Neuronal stem cell (in vitro differentiated cells): ENCODE data around the gene GRM7.

ENCODE experiments used
- DNase-seq: peaks from one replicate; pipeline ENCODE4 v3.0.0-alpha.2; 2013; ENCODE audit warnings: low spot score
- H2AFZ ChIP-seq: one replicate; pipeline ENCODE4 v1.6.1; 2013; ENCODE audit warnings: mild to moderate bottlenecking, low read length, inconsistent platforms
- H2AK5ac ChIP-seq: 2 replicates; pipeline ENCODE4 v1.6.1; 2013; ENCODE audit warnings: low read depth, mild to moderate bottlenecking, inconsistent platforms, low read length, moderate library complexity, mixed read lengths
- H2BK120ac ChIP-seq: 2 replicates; pipeline ENCODE4 v1.6.1; 2013; ENCODE audit warnings: low read depth, mild to moderate bottlenecking, inconsistent platforms, low read length, moderate library complexity, mixed read lengths
- H2BK12ac ChIP-seq: one replicate; pipeline ENCODE4 v1.6.1; 2013; ENCODE audit warnings: low read length, inconsistent platforms
- H2BK15ac ChIP-seq: 2 replicates; pipeline ENCODE4 v1.6.1; 2013; ENCODE audit warnings: mild to moderate bottlenecking, low read length, inconsistent platforms, mixed read lengths
- H2BK5ac ChIP-seq: one replicate; pipeline ENCODE4 v1.6.1; 2013; ENCODE audit warnings: inconsistent platforms, mild to moderate bottlenecking, low read length, moderate library complexity
- H3K14ac ChIP-seq: one replicate; pipeline ENCODE4 v1.6.1; 2013; ENCODE audit warnings: low read length, inconsistent platforms
- H3K18ac ChIP-seq: 2 replicates; pipeline ENCODE4 v1.6.1; 2013; ENCODE audit warnings: low read length, inconsistent platforms
- H3K23ac ChIP-seq: 2 replicates; pipeline ENCODE4 v1.6.1; 2013; ENCODE audit warnings: low read depth, mild to moderate bottlenecking, mixed read lengths, low read length, inconsistent platforms; ENCODE audit not compliant: poor library complexity
- H3K27ac ChIP-seq: replicated peaks from 3 replicates; pipeline ENCODE4 v1.5.1; 2013; ENCODE audit warnings: low read length, inconsistent platforms
- H3K27me3 ChIP-seq, 3 experiments: 2 replicates each; pipeline ENCODE4 v1.6.1; 2013; ENCODE audit warnings: low read length in 3 of 3, mild to moderate bottlenecking in 2 of 3, inconsistent platforms in 1 of 3, low read depth in 1 of 3, mixed read lengths in 1 of 3, moderate library complexity in 1 of 3; ENCODE audit not compliant: control insufficient read depth in 3 of 3, insufficient read depth in 3 of 3
- H3K36me3 ChIP-seq, 2 donors: replicated peaks in 1 of 2; 2 replicates each; pipeline ENCODE4 v1.6.1; 2013; ENCODE audit warnings: low read length in 2 of 2; ENCODE audit not compliant: control insufficient read depth in 2 of 2, insufficient read depth in 2 of 2
- H3K4ac ChIP-seq: 2 replicates; pipeline ENCODE4 v1.6.1; 2013; ENCODE audit warnings: inconsistent platforms, mild to moderate bottlenecking, low read length, moderate library complexity
- H3K4me1 ChIP-seq, 2 donors: 1 replicate in 1 of 2; 2 replicates in 1 of 2; pipeline ENCODE4 v1.6.1; 2013; ENCODE audit warnings: low read length in 2 of 2, low read depth in 1 of 2; ENCODE audit not compliant: control insufficient read depth in 2 of 2, insufficient read depth in 1 of 2
- H3K4me2 ChIP-seq: one replicate; pipeline ENCODE4 v1.6.1; 2013; ENCODE audit warnings: mild to moderate bottlenecking, low read length, inconsistent platforms; ENCODE audit not compliant: insufficient read depth, poor library complexity, severe bottlenecking
- H3K4me3 ChIP-seq, 2 donors: 2 replicates each; pipeline ENCODE4 v1.5.1; 2013; ENCODE audit warnings: low read length in 2 of 2, mild to moderate bottlenecking in 2 of 2, inconsistent platforms in 1 of 2, moderate library complexity in 1 of 2
- H3K79me1 ChIP-seq: one replicate; pipeline ENCODE4 v1.6.1; 2013; ENCODE audit warnings: low read depth, mild to moderate bottlenecking, inconsistent platforms, low read length, moderate library complexity
- H3K9ac ChIP-seq: one replicate; pipeline ENCODE4 v1.6.1; 2013; ENCODE audit warnings: mild to moderate bottlenecking, low read depth, low read length, inconsistent platforms; ENCODE audit not compliant: poor library complexity
- H3K9me3 ChIP-seq, 2 donors: replicated peaks in 1 of 2; 2 replicates each; pipeline versions ENCODE3 to v1.6.1; 2013; ENCODE audit warnings: low read length in 2 of 2, mild to moderate bottlenecking in 2 of 2, inconsistent platforms in 1 of 2, low read depth in 1 of 2, mixed read lengths in 1 of 2, moderate library complexity in 1 of 2; ENCODE audit not compliant: control insufficient read depth in 2 of 2, insufficient read depth in 1 of 2
- H4K8ac ChIP-seq: one replicate; pipeline ENCODE4 v1.6.1; 2013; ENCODE audit warnings: low read depth, mild to moderate bottlenecking, inconsistent platforms, low read length, moderate library complexity
- H4K91ac ChIP-seq: one replicate; pipeline ENCODE4 v1.6.1; 2013; ENCODE audit warnings: low read length, low read depth, mild to moderate bottlenecking, inconsistent platforms; ENCODE audit not compliant: poor library complexity
- WGBS, 2 donors: extraction: QIAGEN DNeasy Blood & Tissue Kit; methylation state at CpG; one replicate each; pipeline ENCODE4 v1.1.7; 2013; ENCODE audit warnings: missing lambda C conversion rate in 2 of 2, mixed read lengths in 1 of 2; ENCODE audit not compliant: insufficient read length in 2 of 2, insufficient replicate concordance in 1 of 2; ENCODE audit errors: extremely low coverage in 2 of 2; 5-methylcytosine and 5-hydroxymethylcytosine counted together

The GRM7 gene

GRCh38 chr3:7764115-7764514, 903.2 kb downstream of the GRM7 start:
- Histone ChIP-seq H2BK120ac (no peak overlapping the region), H3K36me3 (no peaks in the 10 kb centered on the region), H3K4me2 (no peak overlapping the region), H3K9ac (no peak overlapping the region), H4K8ac (no peak overlapping the region), H3K27me3 (no peaks in the 10 kb centered on the region), H3K9me3 (no peaks in the 10 kb centered on the region), H4K91ac (no peak overlapping the region), H2AFZ (no peak overlapping the region), H2BK12ac (no peak overlapping the region), H2AK5ac (no peak overlapping the region), H3K18ac (no peak overlapping the region), H3K14ac (no peak overlapping the region), H3K4me3 (no peak overlapping the region), H3K79me1 (no peaks in the 10 kb centered on the region), H2BK5ac (no peak overlapping the region), H3K4me1 (no peaks in the 10 kb centered on the region), H3K4ac (no peak overlapping the region), H3K27ac (no peak overlapping the region), H3K23ac (no peak overlapping the region), H2BK15ac (no peak overlapping the region)
- no CpG with 5 or more reads among the region's 2 CpGs for WGBS, 2 donors
- DNase-seq, result no peak

DNA sequence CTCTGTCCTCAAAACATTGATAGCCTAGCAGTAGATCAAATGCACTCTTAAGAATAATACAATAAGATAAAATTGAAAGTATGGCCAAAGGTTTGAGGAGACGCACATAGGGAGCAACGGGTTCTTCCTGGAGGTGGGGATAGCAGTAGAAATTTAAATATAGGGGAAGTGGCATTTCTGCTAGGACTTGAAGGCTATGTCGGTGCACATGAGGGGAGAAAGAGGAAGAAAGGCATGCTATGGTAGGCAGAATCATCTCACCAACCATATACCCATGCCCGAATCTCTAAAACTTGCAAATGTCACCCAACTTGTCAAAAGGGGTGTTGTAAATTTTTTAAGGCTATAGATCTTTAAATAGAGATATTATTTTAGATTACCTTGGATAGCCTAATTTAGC, 905.6 kb downstream of the GRM7 start:
- H2BK120ac ChIP-seq, result no peak overlapping the region
- H3K4me3 ChIP-seq, result no peak overlapping the region
- no peak overlapping the region for H3K18ac ChIP-seq
- no CpG with 5 or more reads among the region's 4 CpGs for WGBS, 2 donors
- no peaks in the 10 kb centered on the region for H3K79me1 ChIP-seq
- no peak overlapping the region for H4K91ac ChIP-seq
- H2AK5ac ChIP-seq, result no peak overlapping the region
- H3K27ac ChIP-seq, result no peak overlapping the region
- H3K23ac ChIP-seq, result no peak overlapping the region
- H2BK15ac ChIP-seq, result no peak overlapping the region
- H3K4me1 ChIP-seq, result no peaks in the 10 kb centered on the region
- H3K9ac ChIP-seq, result no peak overlapping the region
- no peak overlapping the region for H2BK12ac ChIP-seq
- H3K4me2 ChIP-seq, result no peak overlapping the region
- H3K14ac ChIP-seq, result no peak overlapping the region
- H2AFZ ChIP-seq, result no peak overlapping the region
- no peak overlapping the region for H4K8ac ChIP-seq
- H2BK5ac ChIP-seq, result no peak overlapping the region
- H3K4ac ChIP-seq, result no peak overlapping the region
- DNase-seq, result no peak
- no peaks in the 10 kb centered on the region for H3K27me3 ChIP-seq
- H3K36me3 ChIP-seq, result no peaks in the 10 kb centered on the region
- no peaks in the 10 kb centered on the region for H3K9me3 ChIP-seq

GRCh38 chr3:7779331-7779730, 918.4 kb downstream of the GRM7 start:
- Histone ChIP-seq H3K4ac (no peak overlapping the region), H2BK15ac (no peak overlapping the region), H2BK5ac (no peak overlapping the region), H3K9ac (no peak overlapping the region), H3K4me2 (no peak overlapping the region), H3K9me3 (no peaks in the 10 kb centered on the region), H3K36me3 (no peaks in the 10 kb centered on the region), H2BK120ac (no peak overlapping the region), H3K18ac (no peak overlapping the region), H3K4me3 (no peak overlapping the region), H3K14ac (no peak overlapping the region), H3K23ac (no peak overlapping the region), H4K8ac (no peak overlapping the region), H4K91ac (no peak overlapping the region), H3K27me3 (no peaks in the 10 kb centered on the region), H3K27ac (no peak overlapping the region), H3K4me1 (no peaks in the 10 kb centered on the region), H2BK12ac (no peak overlapping the region), H2AK5ac (no peak overlapping the region), H3K79me1 (no peaks in the 10 kb centered on the region), H2AFZ (no peak overlapping the region)
- no peak for DNase-seq
- WGBS, 2 donors, result no CpG with 5 or more reads among the region's 4 CpGs

DNA sequence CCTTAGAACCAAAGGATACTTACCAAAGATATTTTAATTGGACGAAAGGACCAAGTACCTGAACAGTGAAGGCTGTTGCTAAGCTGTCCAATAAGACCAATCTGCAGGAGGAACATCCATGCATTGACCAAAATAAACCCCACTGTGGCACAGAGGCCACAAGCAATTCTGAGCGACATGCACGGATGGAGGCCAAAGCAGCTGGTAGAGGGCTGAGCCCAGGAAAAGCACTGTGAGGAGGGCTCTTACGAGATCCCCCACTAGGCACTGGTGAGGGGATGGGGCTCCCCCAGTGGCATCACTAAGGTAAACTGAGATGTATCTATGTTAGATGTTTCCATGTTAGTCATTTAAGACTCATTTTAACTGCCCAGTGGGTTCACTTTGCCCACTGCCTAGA, 920.5 kb downstream of the GRM7 start:
- Histone ChIP-seq H2BK12ac (no peak overlapping the region), H3K27ac (no peak overlapping the region), H3K4me3 (no peak overlapping the region), H3K4me2 (no peak overlapping the region), H3K27me3 (no peaks in the 10 kb centered on the region), H3K4me1 (no peaks in the 10 kb centered on the region), H2AFZ (no peak overlapping the region), H4K91ac (no peak overlapping the region), H4K8ac (no peak overlapping the region), H2BK5ac (no peak overlapping the region), H2BK120ac (no peak overlapping the region), H3K4ac (no peak overlapping the region), H3K14ac (no peak overlapping the region), H3K79me1 (no peaks in the 10 kb centered on the region), H3K9ac (no peak overlapping the region), H3K36me3 (no peaks in the 10 kb centered on the region), H3K18ac (no peak overlapping the region), H2AK5ac (no peak overlapping the region), H2BK15ac (no peak overlapping the region), H3K9me3 (no peaks in the 10 kb centered on the region), H3K23ac (no peak overlapping the region)
- DNase-seq, result no peak
- no CpG with 5 or more reads among the region's 4 CpGs for WGBS, 2 donors
